Osteoblast (primary cell): Measurements from ENCODE around the gene MGST3. TPM values are rescaled to one million over a fixed set of nuclear protein-coding genes. Genes with fewer than 3 reads are reported as not detected.

Source experiments
- DNase-seq: peaks from one replicate; pipeline ENCODE4 v3.0.0; 2011; ENCODE audit warnings: low spot score, mixed read lengths; ENCODE audit not compliant: insufficient read length; ENCODE audit errors: missing footprints
- H2AFZ ChIP-seq: 2 replicates; pipeline ENCODE4 v1.6.0; 2011; ENCODE audit warnings: mild to moderate bottlenecking, low read length
- H3K27ac ChIP-seq: 2 replicates; pipeline ENCODE4 v1.5.1; 2011; ENCODE audit warnings: mild to moderate bottlenecking, low read depth, low read length, moderate library complexity
- H3K27me3 ChIP-seq: 2 replicates; pipeline ENCODE4 v1.6.0; 2012; ENCODE audit warnings: mild to moderate bottlenecking, control low read depth, inconsistent platforms, low read length, moderate library complexity; ENCODE audit not compliant: insufficient read depth
- H3K36me3 ChIP-seq: 2 replicates; pipeline ENCODE4 v1.5.1; 2011; ENCODE audit warnings: mild to moderate bottlenecking, low read length, control low read depth, moderate library complexity; ENCODE audit not compliant: insufficient read depth
- H3K4me1 ChIP-seq: 2 replicates; pipeline ENCODE4 v1.5.1; 2011; ENCODE audit warnings: mild to moderate bottlenecking, low read length, control low read depth, moderate library complexity; ENCODE audit not compliant: insufficient read depth
- H3K4me2 ChIP-seq: 2 replicates; pipeline ENCODE4 v1.6.0; 2011; ENCODE audit warnings: mild to moderate bottlenecking, low read length; ENCODE audit not compliant: insufficient read depth
- H3K4me3 ChIP-seq: fragments of 200-600 bp; sonication (generic); 3 replicates; pipeline ENCODE4 v1.5.1; 2012; ENCODE audit warnings: mild to moderate bottlenecking, low read length, inconsistent platforms; ENCODE audit not compliant: insufficient read depth
- H3K79me2 ChIP-seq: 2 replicates; pipeline ENCODE4 v1.6.0; 2012; ENCODE audit warnings: mild to moderate bottlenecking, low read length, control low read depth, inconsistent platforms; ENCODE audit not compliant: insufficient read depth
- H3K9me3 ChIP-seq: 2 replicates; pipeline ENCODE4 v1.5.1; 2011; ENCODE audit warnings: low read depth, low read length, control low read depth
- H4K20me1 ChIP-seq: 2 replicates; pipeline ENCODE4 v1.6.0; 2012; ENCODE audit warnings: mild to moderate bottlenecking, low read length, control low read depth; ENCODE audit not compliant: insufficient read depth
- total RNA-seq: library from RNA; depleted of rRNA; stranded (reverse); fragments of >200 nt; gene quantifications from 2 replicates; pipeline ENCODE4 v1.2.3, GENCODE V29; 2012
- TF ChIP-seq, protein P1 (sequence below): IDR thresholded peaks from 2 replicates; pipeline ENCODE4 v1.5.1; 2011; ENCODE audit warnings: mild to moderate bottlenecking, low read depth, low read length, moderate library complexity; ENCODE audit errors: extremely low read depth

Gene MGST3
- total RNA-seq, 1 donor = 128 TPM

DNA sequence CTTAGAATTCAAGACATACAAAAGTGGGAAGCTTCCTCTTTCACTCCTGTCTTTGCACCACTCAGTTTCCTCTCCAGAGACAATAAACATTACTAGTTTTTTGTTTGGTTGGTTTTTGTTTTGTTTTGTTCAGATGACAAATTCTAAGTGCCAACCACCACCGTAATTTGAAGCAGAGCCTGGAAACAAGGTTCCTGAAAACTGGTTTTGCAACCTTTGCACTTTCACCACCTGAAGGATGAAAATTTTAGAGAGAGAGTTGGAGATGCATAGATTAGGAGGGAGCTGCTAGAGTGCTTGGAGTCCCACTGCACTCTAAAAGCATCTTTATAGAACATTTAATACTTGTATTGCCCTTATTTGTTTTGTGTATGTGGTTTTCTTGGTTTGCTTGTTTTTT, 20.2 kb upstream of the MGST3 start:
- Histone ChIP-seq H3K4me1 (no peaks in the 10 kb centered on the region), H3K27ac (no peak overlapping the region), H3K9me3 (no peaks in the 10 kb centered on the region), H3K27me3 (no peaks in the 10 kb centered on the region), H3K79me2 (no peaks in the 10 kb centered on the region), H3K36me3 (no peaks in the 10 kb centered on the region), H3K4me3 (no peak overlapping the region), H4K20me1 (no peaks in the 10 kb centered on the region), H3K4me2 (no peak overlapping the region), H2AFZ (no peak overlapping the region)
- TF ChIP-seq, protein P1, sequence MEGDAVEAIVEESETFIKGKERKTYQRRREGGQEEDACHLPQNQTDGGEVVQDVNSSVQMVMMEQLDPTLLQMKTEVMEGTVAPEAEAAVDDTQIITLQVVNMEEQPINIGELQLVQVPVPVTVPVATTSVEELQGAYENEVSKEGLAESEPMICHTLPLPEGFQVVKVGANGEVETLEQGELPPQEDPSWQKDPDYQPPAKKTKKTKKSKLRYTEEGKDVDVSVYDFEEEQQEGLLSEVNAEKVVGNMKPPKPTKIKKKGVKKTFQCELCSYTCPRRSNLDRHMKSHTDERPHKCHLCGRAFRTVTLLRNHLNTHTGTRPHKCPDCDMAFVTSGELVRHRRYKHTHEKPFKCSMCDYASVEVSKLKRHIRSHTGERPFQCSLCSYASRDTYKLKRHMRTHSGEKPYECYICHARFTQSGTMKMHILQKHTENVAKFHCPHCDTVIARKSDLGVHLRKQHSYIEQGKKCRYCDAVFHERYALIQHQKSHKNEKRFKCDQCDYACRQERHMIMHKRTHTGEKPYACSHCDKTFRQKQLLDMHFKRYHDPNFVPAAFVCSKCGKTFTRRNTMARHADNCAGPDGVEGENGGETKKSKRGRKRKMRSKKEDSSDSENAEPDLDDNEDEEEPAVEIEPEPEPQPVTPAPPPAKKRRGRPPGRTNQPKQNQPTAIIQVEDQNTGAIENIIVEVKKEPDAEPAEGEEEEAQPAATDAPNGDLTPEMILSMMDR = no peak
- DNase-seq = no peak

DNA sequence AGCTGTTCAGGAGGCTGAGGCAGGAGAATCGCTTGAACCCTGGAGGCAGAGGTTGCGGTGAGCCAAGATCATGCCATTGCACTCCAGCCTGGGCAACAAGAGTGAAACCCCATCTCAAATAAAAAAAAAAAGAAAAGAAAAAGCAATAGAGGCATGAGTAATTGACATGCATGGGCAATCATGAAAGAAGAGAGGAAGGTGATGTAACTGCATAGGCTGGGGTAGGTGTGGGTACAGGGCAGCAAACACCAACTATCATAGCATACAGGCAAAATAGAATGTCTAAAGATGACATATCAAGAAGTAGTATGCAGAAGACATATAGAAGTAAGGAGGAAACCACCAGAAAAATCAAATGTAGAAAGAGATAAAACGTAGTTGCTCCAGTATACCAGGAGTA, 19.0 kb upstream of the MGST3 start:
- Histone ChIP-seq H3K4me1 (no peaks in the 10 kb centered on the region), H4K20me1 (no peaks in the 10 kb centered on the region), H2AFZ (no peak overlapping the region), H3K27ac (no peak overlapping the region), H3K36me3 (no peaks in the 10 kb centered on the region), H3K79me2 (no peaks in the 10 kb centered on the region), H3K4me3 (no peak overlapping the region), H3K27me3 (peaks cover 1% of the 10 kb centered on the region), H3K9me3 (no peaks in the 10 kb centered on the region), H3K4me2 (no peak overlapping the region)
- TF ChIP-seq, protein P1 = no peak
- no peak for DNase-seq

DNA sequence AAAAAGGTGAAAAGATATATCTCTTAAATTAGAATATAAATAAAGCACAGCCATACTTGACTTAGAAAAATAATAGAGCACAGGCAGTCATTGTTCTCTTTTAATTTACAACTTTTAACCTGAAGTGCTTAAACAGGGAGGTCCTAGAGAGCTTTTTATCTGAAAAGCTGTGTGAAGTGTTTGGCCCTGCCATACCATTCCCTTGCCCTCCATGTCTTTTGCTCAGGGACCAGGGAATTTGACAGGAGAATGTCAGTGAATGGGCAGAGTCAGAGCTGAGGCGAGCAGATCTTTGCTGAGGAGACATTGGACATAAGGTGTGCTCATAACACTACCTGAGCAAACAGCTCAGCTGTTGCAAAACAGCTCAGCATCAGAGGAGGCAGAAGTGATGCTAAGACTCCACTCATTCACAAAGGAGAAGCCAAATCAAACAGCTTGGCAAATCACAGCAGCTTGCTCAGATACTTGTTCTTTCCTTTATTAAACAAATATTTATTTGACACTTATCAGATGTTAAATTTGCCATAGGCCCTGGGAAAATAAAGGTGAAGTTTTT, 14.9 kb upstream of the MGST3 start:
- Histone ChIP-seq H3K27ac (no peak overlapping the region), H3K27me3 (peaks cover 11% of the 10 kb centered on the region), H3K4me2 (no peak overlapping the region), H3K36me3 (no peaks in the 10 kb centered on the region), H3K9me3 (no peaks in the 10 kb centered on the region), H2AFZ (no peak overlapping the region), H4K20me1 (no peaks in the 10 kb centered on the region), H3K4me1 (no peaks in the 10 kb centered on the region), H3K4me3 (no peak overlapping the region), H3K79me2 (no peaks in the 10 kb centered on the region)
- TF ChIP-seq, protein P1 = no peak
- DNase-seq = no peak

DNA sequence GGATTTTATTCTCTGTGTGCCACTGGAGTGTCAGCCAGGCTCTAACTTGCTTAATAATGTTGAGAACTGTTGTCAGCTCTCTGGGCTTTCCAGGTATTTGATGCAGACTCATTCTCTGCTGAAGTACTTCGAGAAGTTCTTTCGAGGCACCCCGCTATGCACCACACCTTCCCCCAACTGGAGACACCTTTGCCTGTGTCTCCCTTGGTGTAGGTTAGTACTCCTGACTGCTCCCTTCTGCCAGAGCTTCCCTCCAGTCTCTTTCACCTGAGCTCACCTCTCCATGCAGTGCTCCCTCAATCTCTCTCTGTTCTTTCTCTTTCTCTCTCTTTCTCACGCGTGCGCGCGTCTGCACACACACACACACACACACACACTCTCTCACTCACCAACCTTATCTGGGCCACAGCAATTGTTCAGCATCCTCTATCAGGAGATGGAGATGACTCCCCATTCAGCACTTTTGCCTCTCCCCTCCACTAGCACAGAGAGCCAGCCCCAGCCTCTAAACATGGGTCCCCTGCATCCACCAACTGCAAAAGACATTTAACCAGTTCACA, 14.0 kb upstream of the MGST3 start:
- no peak overlapping the region for H3K27ac ChIP-seq
- no peak for DNase-seq
- H3K36me3 ChIP-seq = no peaks in the 10 kb centered on the region
- H3K4me2 ChIP-seq = no peak overlapping the region
- no peaks in the 10 kb centered on the region for H3K4me1 ChIP-seq
- TF ChIP-seq, protein P1 = no peak
- H4K20me1 ChIP-seq = no peaks in the 10 kb centered on the region
- no peaks in the 10 kb centered on the region for H3K79me2 ChIP-seq
- no peak overlapping the region for H2AFZ ChIP-seq
- peaks cover 11% of the 10 kb centered on the region for H3K27me3 ChIP-seq
- no peaks in the 10 kb centered on the region for H3K9me3 ChIP-seq
- no peak overlapping the region for H3K4me3 ChIP-seq
